HEK293 (cell line): ENCODE data around the gene MUC20.
"Not testable (repeated sequence)": the region's sequence is repeated elsewhere in the genome, so short reads cannot be mapped to it uniquely, and the experiment has no call there.

Experiments
- CTCF ChIA-PET: fragments of 350-600 bp; formaldehyde crosslinking; extraction: SDS; loops from one replicate; lab custom pipeline; 2021; ENCODE audit warnings: antibody characterized with exemption; lab: Yijun Ruan, JAX
- POLR2A ChIA-PET: fragments of 300-600 bp; formaldehyde crosslinking; extraction: SDS; loops from one replicate; lab custom pipeline; 2020; ENCODE audit warnings: antibody characterized with exemption, inconsistent platforms; lab: Yijun Ruan, JAX
- H3K27ac ChIP-seq: fragments of 200-500 bp; sonication (Bioruptor generic); 2 replicates; pipeline ENCODE4 v1.5.1; 2014; ENCODE audit warnings: low read depth, low read length, control low read depth, inconsistent platforms; ENCODE audit errors: extremely low read depth
- H3K36me3 ChIP-seq, 2 experiments: fragments of 200-500 bp in 1 of 2; sonication (Bioruptor generic) in 1 of 2; 1 replicate in 1 of 2; 2 replicates in 1 of 2; pipeline ENCODE4 v1.5.1; 2014 to 2017; ENCODE audit warnings: inconsistent platforms in 2 of 2, low read length in 2 of 2; ENCODE audit not compliant: control insufficient read depth in 2 of 2, insufficient read depth in 1 of 2
- H3K4me1 ChIP-seq: fragments of 200-500 bp; sonication (Bioruptor generic); 2 replicates; pipeline ENCODE4 v1.5.1; 2014; ENCODE audit warnings: mild to moderate bottlenecking, low read length, inconsistent platforms; ENCODE audit not compliant: control insufficient read depth, insufficient read depth
- H3K4me3 ChIP-seq: 2 replicates; pipeline ENCODE4 v1.5.1; 2011; ENCODE audit warnings: low read depth, mild to moderate bottlenecking, control low read depth, low read length, moderate library complexity
- H3K9me3 ChIP-seq: fragments of 200-500 bp; sonication (Bioruptor generic); 2 replicates; pipeline ENCODE4 v1.5.1; 2014; ENCODE audit warnings: low read depth, low read length, inconsistent platforms; ENCODE audit not compliant: control insufficient read depth, insufficient read depth
- CTCF ChIP-seq: fragments of 450-650 bp; formaldehyde crosslinking; IDR thresholded peaks from 2 replicates; pipeline ENCODE4 v1.5.1; 2016; ENCODE audit warnings: missing biosample characterization, missing genetic modification characterization
- MYNN ChIP-seq: fragments of 450-650 bp; formaldehyde crosslinking; IDR thresholded peaks from 2 replicates; pipeline ENCODE4 v1.5.1; 2016; ENCODE audit warnings: missing biosample characterization, missing genetic modification characterization, borderline replicate concordance
- PRDM1 ChIP-seq: fragments of 450-650 bp; formaldehyde crosslinking; IDR thresholded peaks from 2 replicates; pipeline ENCODE4; 2016; ENCODE audit warnings: missing biosample characterization, missing genetic modification characterization
- REST ChIP-seq: fragments of 450-650 bp; formaldehyde crosslinking; IDR thresholded peaks from 2 replicates; pipeline ENCODE4 v1.5.1; 2016; ENCODE audit warnings: missing biosample characterization, missing genetic modification characterization
- WT1 ChIP-seq: fragments of 450-650 bp; formaldehyde crosslinking; IDR thresholded peaks from 2 replicates; pipeline ENCODE4 v1.5.1; 2016; ENCODE audit warnings: missing biosample characterization, missing genetic modification characterization
- YY1 ChIP-seq: fragments of 450-650 bp; formaldehyde crosslinking; IDR thresholded peaks from 2 replicates; pipeline ENCODE4 v1.5.1; 2018; ENCODE audit warnings: missing biosample characterization, missing genetic modification characterization
- ZBTB7A ChIP-seq: fragments of 450-650 bp; formaldehyde crosslinking; IDR thresholded peaks from 2 replicates; pipeline ENCODE4 v1.5.1; 2016; ENCODE audit warnings: low read depth, missing biosample characterization, missing genetic modification characterization
- ZFP37 ChIP-seq: fragments of 450-650 bp; formaldehyde crosslinking; IDR thresholded peaks from 2 replicates; pipeline ENCODE4 v1.5.1; 2016; ENCODE audit warnings: missing biosample characterization, missing genetic modification characterization
- ZNF140 ChIP-seq: fragments of 450-650 bp; formaldehyde crosslinking; IDR thresholded peaks from 2 replicates; pipeline ENCODE4 v1.5.1; 2016; ENCODE audit warnings: missing biosample characterization, missing genetic modification characterization
- ZNF175 ChIP-seq: fragments of 450-650 bp; formaldehyde crosslinking; IDR thresholded peaks from 2 replicates; pipeline ENCODE4 v1.5.1; 2016; ENCODE audit warnings: missing biosample characterization, missing genetic modification characterization
- ZNF18 ChIP-seq: fragments of 450-650 bp; formaldehyde crosslinking; IDR thresholded peaks from 2 replicates; pipeline ENCODE4 v1.5.1; 2016; ENCODE audit warnings: missing biosample characterization, missing genetic modification characterization
- ZNF248 ChIP-seq: fragments of 450-650 bp; formaldehyde crosslinking; IDR thresholded peaks from 2 replicates; pipeline ENCODE4 v1.5.1; 2017; ENCODE audit warnings: missing biosample characterization, missing genetic modification characterization
- ZNF266 ChIP-seq: fragments of 450-650 bp; formaldehyde crosslinking; IDR thresholded peaks from 2 replicates; pipeline ENCODE4 v1.5.1; 2016; ENCODE audit warnings: missing biosample characterization, missing genetic modification characterization, low read depth
- ZNF350 ChIP-seq: fragments of 450-650 bp; formaldehyde crosslinking; IDR thresholded peaks from 2 replicates; pipeline ENCODE4 v1.5.0; 2017; ENCODE audit warnings: missing biosample characterization, mild to moderate bottlenecking, missing genetic modification characterization
- ZNF394 ChIP-seq: fragments of 450-650 bp; formaldehyde crosslinking; IDR thresholded peaks from 2 replicates; pipeline ENCODE4 v1.5.1; 2016; ENCODE audit warnings: missing biosample characterization, missing genetic modification characterization, mild to moderate bottlenecking, moderate library complexity, borderline replicate concordance
- ZNF473 ChIP-seq: fragments of 450-650 bp; formaldehyde crosslinking; IDR thresholded peaks from 2 replicates; pipeline ENCODE4 v1.5.1; 2017; ENCODE audit warnings: missing biosample characterization, missing genetic modification characterization
- ZNF513 ChIP-seq: fragments of 450-650 bp; IDR thresholded peaks from 2 replicates; pipeline ENCODE4 v1.5.1; 2018; ENCODE audit warnings: missing biosample characterization, missing genetic modification characterization
- ZNF558 ChIP-seq: fragments of 450-650 bp; formaldehyde crosslinking; IDR thresholded peaks from 2 replicates; pipeline ENCODE4 v1.5.1; 2016; ENCODE audit warnings: missing biosample characterization, missing genetic modification characterization
- ZNF580 ChIP-seq: fragments of 450-650 bp; formaldehyde crosslinking; IDR thresholded peaks from 2 replicates; pipeline ENCODE4 v1.5.1; 2016; ENCODE audit warnings: missing biosample characterization, missing genetic modification characterization
- ZNF600 ChIP-seq: fragments of 450-650 bp; formaldehyde crosslinking; IDR thresholded peaks from 2 replicates; pipeline ENCODE4 v1.5.1; 2016; ENCODE audit warnings: missing biosample characterization, missing genetic modification characterization
- ZNF623 ChIP-seq: fragments of 450-650 bp; formaldehyde crosslinking; IDR thresholded peaks from 2 replicates; pipeline ENCODE4 v1.5.1; 2016; ENCODE audit warnings: missing biosample characterization, missing genetic modification characterization
- ZNF707 ChIP-seq: fragments of 450-650 bp; formaldehyde crosslinking; IDR thresholded peaks from 2 replicates; pipeline ENCODE4 v1.5.1; 2016; ENCODE audit warnings: missing biosample characterization, missing genetic modification characterization
- ZNF785 ChIP-seq: fragments of 450-650 bp; formaldehyde crosslinking; IDR thresholded peaks from 2 replicates; pipeline ENCODE4 v1.5.1; 2016; ENCODE audit warnings: missing biosample characterization, missing genetic modification characterization
- ZSCAN16 ChIP-seq: fragments of 450-650 bp; formaldehyde crosslinking; IDR thresholded peaks from 2 replicates; pipeline ENCODE4 v1.5.1; 2016; ENCODE audit warnings: missing biosample characterization, missing genetic modification characterization

The MUC20 gene

GRCh38 chr3:195727606-195728195, 6.9 kb downstream of the MUC20 start:
- CTCF ChIA-PET: no interaction called here
- H3K36me3 ChIP-seq: no peaks in the 10 kb centered on the region
- H3K9me3 ChIP-seq: no peaks in the 10 kb centered on the region
- no peak for TF ChIP-seq ZNF266
- no peak for TF ChIP-seq ZNF140 (tag by site-specific recombination)
- no peak for TF ChIP-seq REST (tag by site-specific recombination)
- TF ChIP-seq ZBTB7A (tag by site-specific recombination): no peak
- no peak for TF ChIP-seq ZNF350 (tag by site-specific recombination)
- TF ChIP-seq ZNF580 (tag by site-specific recombination): no peak
- TF ChIP-seq ZSCAN16 (tag by site-specific recombination): no peak
- TF ChIP-seq WT1 (tag by site-specific recombination): no peak
- TF ChIP-seq ZNF785 (tag by site-specific recombination): no peak
- TF ChIP-seq MYNN (tag by site-specific recombination): no peak
- no peak for TF ChIP-seq ZNF623 (tag by site-specific recombination)
- no peak for TF ChIP-seq PRDM1 (tag by site-specific recombination)
- no peak for TF ChIP-seq ZNF18 (tag by site-specific recombination)
- no peak for TF ChIP-seq ZNF394 (tag by site-specific recombination)
- TF ChIP-seq ZNF175 (tag by site-specific recombination): no peak
- POLR2A ChIA-PET: no interaction called here
- H3K4me1 ChIP-seq: no peaks in the 10 kb centered on the region
- H3K4me3 ChIP-seq: no peak overlapping the region
- H3K27ac ChIP-seq: no peak overlapping the region

- H3K36me3 ChIP-seq, H3K4me3 ChIP-seq, H3K27ac ChIP-seq, H3K4me1 ChIP-seq, CTCF ChIA-PET, POLR2A ChIA-PET, H3K9me3 ChIP-seq: not testable (repeated sequence)
Measured at GRCh38 chr3:195728789-195729188, 8.0 kb downstream of the MUC20 start.

- no peaks in the 10 kb centered on the region for H3K9me3 ChIP-seq
- no peaks in the 10 kb centered on the region for H3K4me1 ChIP-seq
- H3K27ac ChIP-seq: no peak overlapping the region
- POLR2A ChIA-PET: no interaction called here
- no peaks in the 10 kb centered on the region for H3K36me3 ChIP-seq
- no peak overlapping the region for H3K4me3 ChIP-seq
- CTCF ChIA-PET: no interaction called here
- TF ChIP-seq ZNF600 (tag by site-specific recombination) (no peak), CTCF (tag by site-specific recombination) (no peak), ZNF473 (tag by site-specific recombination) (no peak), YY1 (tag by site-specific recombination) (no peak), ZNF248 (no peak), ZNF558 (tag by site-specific recombination) (no peak), ZNF707 (tag by site-specific recombination) (no peak), ZNF513 (tag by site-specific recombination) (no peak), ZFP37 (no peak)
Measured at GRCh38 chr3:195729476-195730251, 8.9 kb downstream of the MUC20 start.
